HL-60 (cell line): Measurements from ENCODE around the gene NEURL1.

Source experiments
- CTCF ChIP-seq: IDR thresholded peaks from one replicate; pipeline ENCODE4 v1.5.1; 2011; ENCODE audit warnings: low read length, control low read depth, inconsistent platforms; ENCODE audit not compliant: insufficient read depth
- POLR2AphosphoS5 ChIP-seq: IDR thresholded peaks from 2 replicates; pipeline ENCODE4 v1.6.1; 2012; ENCODE audit warnings: low read depth

- TF ChIP-seq CTCF (no peak), POLR2AphosphoS5 (no peak)
Observed at GRCh38 chr10:103512591-103513379, 19.3 kb downstream of the NEURL1 start.
